Measurements from ENCODE around the gene TRIM3. TPM values are rescaled to one million over a fixed set of nuclear protein-coding genes. Genes with fewer than 3 reads are reported as not detected.

Gene TRIM3
- polyA plus RNA-seq, 1 donor from 2014 or later, result 81.7 TPM

- TF ChIP-seq EZH2 (IDR thresholded peaks at IDR 0.05; ENCODE audit: borderline replicate concordance, insufficient read depth, low read length, poor library complexity, severe bottlenecking) (no peak), CTCF (IDR thresholded peaks at IDR 0.05; ENCODE audit: poor library complexity, severe bottlenecking) (peak; percentile 49), RAD21 (conservative IDR thresholded peaks at IDR 0.05) (peak; percentile 44), SMC3 (conservative IDR thresholded peaks at IDR 0.05; ENCODE audit: poor library complexity) (peak; percentile 51), MXI1 (conservative IDR thresholded peaks at IDR 0.05; ENCODE audit: poor library complexity, severe bottlenecking) (peak; percentile 80), EP300 (conservative IDR thresholded peaks at IDR 0.05; ENCODE audit: poor library complexity, severe bottlenecking) (peak; percentile 72), REST (IDR thresholded peaks at IDR 0.05; ENCODE audit: borderline replicate concordance) (peak; percentile 61), TAF1 (IDR thresholded peaks at IDR 0.05; ENCODE audit: low read depth) (no peak), POLR2AphosphoS5 (IDR thresholded peaks at IDR 0.05) (peak; percentile 84)
- peaks cover 58% of the 10 kb centered on the region for H3K79me2 ChIP-seq (replicated peaks; ENCODE audit: insufficient read depth, low read length)
- no peaks in the 10 kb centered on the region for H3K27me3 ChIP-seq (ENCODE audit: insufficient read depth, low read depth, low read length)
- no peaks in the 10 kb centered on the region for H4K20me1 ChIP-seq (ENCODE audit: insufficient read depth)
- no peaks in the 10 kb centered on the region for H3F3A ChIP-seq (ENCODE audit: insufficient read depth, low read length, poor library complexity, severe bottlenecking)
- no peaks in the 10 kb centered on the region for H3K9me2 ChIP-seq (ENCODE audit: insufficient read depth, low read length)
- H3K9me3 ChIP-seq (ENCODE audit: low read length), result no peaks in the 10 kb centered on the region
- H3K27ac ChIP-seq (ENCODE audit: low read length), result peak within 1 kb of the TSS; percentile 96
- H3K9ac ChIP-seq (ENCODE audit: low read length), result peak within 1 kb of the TSS; percentile 99
- peak within 1 kb of the TSS; percentile 98 for H2AFZ ChIP-seq (ENCODE audit: low read depth, low read length)
- H3K4me2 ChIP-seq (ENCODE audit: low read length), result peak within 1 kb of the TSS; percentile 89
- H3K36me3 ChIP-seq (ENCODE audit: insufficient read depth, low read length), result peaks cover 7% of the 10 kb centered on the region
- peak within 1 kb of the TSS; percentile 96 for H3K4me3 ChIP-seq (ENCODE audit: low read length)
Observed at GRCh38 chr11:6419009-6419631, 54.6 kb downstream of the TRIM3 start, which contains the start of gene APBB1. APBB1 (minus strand) TSS chr11:6419094; CDS start chr11:6411347, 7,747 bp downstream.

- no peak for TF ChIP-seq SMC3 (conservative IDR thresholded peaks at IDR 0.05; ENCODE audit: poor library complexity)
- TF ChIP-seq CTCF (IDR thresholded peaks at IDR 0.05; ENCODE audit: poor library complexity, severe bottlenecking), result no peak
- TF ChIP-seq RAD21 (conservative IDR thresholded peaks at IDR 0.05), result no peak
- TF ChIP-seq EP300 (conservative IDR thresholded peaks at IDR 0.05; ENCODE audit: poor library complexity, severe bottlenecking), result no peak
- no peak for TF ChIP-seq REST (IDR thresholded peaks at IDR 0.05; ENCODE audit: borderline replicate concordance)
- TF ChIP-seq POLR2AphosphoS5 (IDR thresholded peaks at IDR 0.05), result no peak
- no peak for TF ChIP-seq EZH2 (IDR thresholded peaks at IDR 0.05; ENCODE audit: borderline replicate concordance, insufficient read depth, low read length, poor library complexity, severe bottlenecking)
- no peak for TF ChIP-seq MXI1 (conservative IDR thresholded peaks at IDR 0.05; ENCODE audit: poor library complexity, severe bottlenecking)
- TF ChIP-seq TAF1 (IDR thresholded peaks at IDR 0.05; ENCODE audit: low read depth), result no peak
- Histone ChIP-seq H3F3A (ENCODE audit: insufficient read depth, low read length, poor library complexity, severe bottlenecking) (no peaks in the 10 kb centered on the region), H3K9me2 (ENCODE audit: insufficient read depth, low read length) (no peaks in the 10 kb centered on the region), H3K4me2 (ENCODE audit: low read length) (peak overlapping the region; percentile 89), H3K27me3 (ENCODE audit: insufficient read depth, low read depth, low read length) (no peaks in the 10 kb centered on the region), H3K9me3 (ENCODE audit: low read length) (no peaks in the 10 kb centered on the region), H3K79me2 (replicated peaks; ENCODE audit: insufficient read depth, low read length) (peaks cover 63% of the 10 kb centered on the region), H3K27ac (ENCODE audit: low read length) (peak overlapping the region; percentile 96), H3K4me3 (ENCODE audit: low read length) (peak overlapping the region; percentile 96), H2AFZ (ENCODE audit: low read depth, low read length) (peak overlapping the region; percentile 73), H3K36me3 (ENCODE audit: insufficient read depth, low read length) (peaks cover 7% of the 10 kb centered on the region), H4K20me1 (ENCODE audit: insufficient read depth) (no peaks in the 10 kb centered on the region), H3K9ac (ENCODE audit: low read length) (peak overlapping the region; percentile 99)
Observed at GRCh38 chr11:6418557-6419008, 55.2 kb downstream of the TRIM3 start.
